Peyer's patch (tissue), 4 donors: Measurements from ENCODE around the gene BANP. TPM values are rescaled to one million over a fixed set of nuclear protein-coding genes. Genes with fewer than 3 reads are reported as not detected.
A peak's percentile ranks its signal among the peaks of the same experiment; 100 is the strongest.
"Not testable (repeated sequence)": the region's sequence is repeated elsewhere in the genome, so short reads cannot be mapped to it uniquely, and the experiment has no call there.

Experiments
- DNase-seq, 3 donors: peaks; one replicate each; pipeline ENCODE4 v3.0.0-alpha.2; 2017 to 2019
- H3K27ac ChIP-seq, 4 donors: fragments of 200-600 bp; sonication (generic); one replicate each; pipeline ENCODE4 v1.5.1; 2016 to 2019
- H3K27me3 ChIP-seq, 2 donors: fragments of 200-600 bp; sonication (generic); one replicate each; pipeline ENCODE4 v1.5.1; 2019
- H3K36me3 ChIP-seq, 3 donors: fragments of 200-600 bp; sonication (generic); one replicate each; pipeline ENCODE4 v1.5.1; 2016 to 2019
- H3K4me1 ChIP-seq, 4 donors: fragments of 200-600 bp; sonication (generic); one replicate each; pipeline ENCODE4 v1.5.1; 2016 to 2019
- H3K4me3 ChIP-seq, 4 donors: fragments of 200-600 bp; sonication (generic); 1 replicate in 3 of 4; 2 replicates in 1 of 4; pipeline ENCODE4 v1.5.1; 2016 to 2019; ENCODE audit warnings: mild to moderate bottlenecking in 1 of 4
- H3K9me3 ChIP-seq, 4 donors: fragments of 200-600 bp; sonication (generic); one replicate each; pipeline ENCODE4 v1.5.1; 2016 to 2019; ENCODE audit warnings: mild to moderate bottlenecking in 1 of 4
- CTCF ChIP-seq, 6 experiments: fragments of 450-650 bp in 4 of 6; fragments of 200-600 bp in 2 of 6; sonication (generic) in 1 of 6; IDR thresholded peaks; one replicate each; pipeline ENCODE4 v1.5.1; 2017 to 2019; ENCODE audit warnings: antibody characterized with exemption in 6 of 6, mild to moderate bottlenecking in 3 of 6, moderate library complexity in 1 of 6
- POLR2A ChIP-seq, 2 donors: fragments of 450-650 bp; IDR thresholded peaks; one replicate each; pipeline ENCODE4 v1.5.1; 2017; ENCODE audit warnings: antibody characterized with exemption in 2 of 2, mild to moderate bottlenecking in 2 of 2, moderate library complexity in 2 of 2
- total RNA-seq, 4 donors: library from RNA; depleted of rRNA; stranded (reverse); fragments of >200 nt; gene quantifications; one replicate each; pipeline ENCODE4 v1.1.0, GENCODE V29; 2016

BANP gene
- total RNA-seq, 4 donors from 2014 or later: 27.6 to 113 (median 42.7) TPM

GRCh38 chr16:87993901-87994300 lies 42.7 kb downstream of the BANP start:
- no peak overlapping the region for H3K27ac ChIP-seq
- peaks cover 0 to under 1% (median 0%) of the 10 kb centered on the region in 3 donors for H3K36me3 ChIP-seq
- no peaks in the 10 kb centered on the region for H3K27me3 ChIP-seq
- TF ChIP-seq POLR2A (IDR thresholded peaks at IDR 0.05): no peak
- no peaks in the 10 kb centered on the region for H3K9me3 ChIP-seq
- H3K4me3 ChIP-seq: no peak overlapping the region
- H3K4me1 ChIP-seq: no peaks in the 10 kb centered on the region
- no peak for DNase-seq

- no peak overlapping the region for H3K4me3 ChIP-seq
- H3K9me3 ChIP-seq: no peaks in the 10 kb centered on the region
- TF ChIP-seq POLR2A (IDR thresholded peaks at IDR 0.05) (no peak), CTCF (IDR thresholded peaks at IDR 0.05) (no peak)
- H3K27me3 ChIP-seq: no peaks in the 10 kb centered on the region
- H3K27ac ChIP-seq: no peak overlapping the region
- DNase-seq: no peak
- peaks cover 0 to 4% (median 0%) of the 10 kb centered on the region in 3 donors for H3K36me3 ChIP-seq
- H3K4me1 ChIP-seq: no peaks in the 10 kb centered on the region
Measured at GRCh38 chr16:87995644-87996043, 44.4 kb downstream of the BANP start.

- DNase-seq: no peak
- H3K9me3 ChIP-seq: no peaks in the 10 kb centered on the region
- no peak overlapping the region for H3K27ac ChIP-seq
- TF ChIP-seq CTCF (IDR thresholded peaks at IDR 0.05) (no peak), POLR2A (IDR thresholded peaks at IDR 0.05) (no peak)
- no peaks in the 10 kb centered on the region for H3K4me1 ChIP-seq
- no peak overlapping the region for H3K4me3 ChIP-seq
- H3K36me3 ChIP-seq: peaks cover 0 to 4% (median 0%) of the 10 kb centered on the region in 3 donors
- H3K27me3 ChIP-seq: no peaks in the 10 kb centered on the region
Measured at GRCh38 chr16:87996962-87997880, 46.0 kb downstream of the BANP start.

GRCh38 chr16:87998184-87998793 lies 47.1 kb downstream of the BANP start:
- H3K27me3 ChIP-seq, H3K4me1 ChIP-seq, H3K9me3 ChIP-seq, H3K27ac ChIP-seq, H3K4me3 ChIP-seq, H3K36me3 ChIP-seq: not testable (repeated sequence)
- DNase-seq: peak in 1 of 3 donors; percentile 29

GRCh38 chr16:87998992-87999391 lies 47.8 kb downstream of the BANP start:
- not testable (repeated sequence) for H3K27me3 ChIP-seq, H3K4me3 ChIP-seq, H3K36me3 ChIP-seq, H3K9me3 ChIP-seq, H3K4me1 ChIP-seq, H3K27ac ChIP-seq
- peak in 1 of 3 donors; percentile 24 for DNase-seq

GRCh38 chr16:88002211-88002610 lies 51.0 kb downstream of the BANP start:
- no peaks in the 10 kb centered on the region for H3K9me3 ChIP-seq
- no peak for DNase-seq
- H3K4me1 ChIP-seq: no peaks in the 10 kb centered on the region
- H3K4me3 ChIP-seq: no peak overlapping the region
- H3K27me3 ChIP-seq: no peaks in the 10 kb centered on the region
- H3K36me3 ChIP-seq: peaks cover 0 to 27% (median 0%) of the 10 kb centered on the region in 3 donors
- H3K27ac ChIP-seq: no peak overlapping the region
- TF ChIP-seq POLR2A (IDR thresholded peaks at IDR 0.05) (no peak), CTCF (IDR thresholded peaks at IDR 0.05) (no peak)

GRCh38 chr16:88002749-88003148 lies 51.5 kb downstream of the BANP start:
- no peak for DNase-seq
- H3K4me3 ChIP-seq: no peak overlapping the region

More at GRCh38 chr16:88002749-88003148, 51.5 kb downstream of the BANP start:
- no peak overlapping the region for H3K27ac ChIP-seq
- no peaks in the 10 kb centered on the region for H3K4me1 ChIP-seq
- TF ChIP-seq POLR2A (IDR thresholded peaks at IDR 0.05) (no peak), CTCF (IDR thresholded peaks at IDR 0.05) (no peak)
- H3K36me3 ChIP-seq: peaks cover 0 to 32% (median 0%) of the 10 kb centered on the region in 3 donors
- no peaks in the 10 kb centered on the region for H3K9me3 ChIP-seq
- no peaks in the 10 kb centered on the region for H3K27me3 ChIP-seq
